Jurkat, Clone E6-1 (cell line): ENCODE data around the gene RIN3. TPM values are rescaled to one million over a fixed set of nuclear protein-coding genes. Genes with fewer than 3 reads are reported as not detected.

ENCODE experiments used
- DNase-seq: peaks from one replicate; pipeline ENCODE4 v3.0.0-alpha.2; 2011; ENCODE audit warnings: low read depth, low spot score
- H3K4me3 ChIP-seq: 2 replicates; pipeline ENCODE4 v1.5.1; 2011; ENCODE audit warnings: mild to moderate bottlenecking, low read length, control low read depth, moderate library complexity
- polyA plus RNA-seq: library from polyadenylated mRNA; unstranded; fragments of >200 nt; gene quantifications from one replicate; pipeline ENCODE4 v1.2.1, GENCODE V29; 2012; ENCODE audit warnings: missing spikeins; ENCODE audit not compliant: insufficient read length, insufficient read depth

The RIN3 gene
- 6.3 TPM for polyA plus RNA-seq

GRCh38 chr14:92513204-92513965 is at the start of gene RIN3:
TSS of gene RIN3 (plus strand) at chr14:92513781. CDS start at chr14:92513933, 152 bp downstream.
- peak within 1 kb of the TSS; percentile 54 for H3K4me3 ChIP-seq
- DNase-seq, result no peak

GRCh38 chr14:92464156-92464555 is 49.4 kb upstream of the RIN3 start:
- no peak overlapping the region for H3K4me3 ChIP-seq
- no peak for DNase-seq

GRCh38 chr14:92464716-92465115 is 48.9 kb upstream of the RIN3 start:
- no peak overlapping the region for H3K4me3 ChIP-seq
- no peak for DNase-seq

GRCh38 chr14:92465353-92466055 is 48.1 kb upstream of the RIN3 start:
- no peak for DNase-seq

GRCh38 chr14:92466059-92466458 is 47.5 kb upstream of the RIN3 start:
- DNase-seq, result no peak
- no peak overlapping the region for H3K4me3 ChIP-seq

More at GRCh38 chr14:92465353-92466055, 48.1 kb upstream of the RIN3 start:
- H3K4me3 ChIP-seq, result no peak overlapping the region

GRCh38 chr14:92469515-92469914 is 44.1 kb upstream of the RIN3 start:
- H3K4me3 ChIP-seq, result no peak overlapping the region
- DNase-seq, result no peak

- H3K4me3 ChIP-seq, result no peak overlapping the region
- no peak for DNase-seq
These were observed 43.4 kb upstream of the RIN3 start for GRCh38 chr14:92470215-92470614.

- H3K4me3 ChIP-seq, result no peak overlapping the region
- no peak for DNase-seq
These were observed 42.8 kb upstream of the RIN3 start for GRCh38 chr14:92470811-92471210.

- DNase-seq, result no peak
- H3K4me3 ChIP-seq, result no peak overlapping the region
These were observed 41.7 kb upstream of the RIN3 start for GRCh38 chr14:92471919-92472318.

GRCh38 chr14:92472860-92473259 is 40.7 kb upstream of the RIN3 start:
- no peak overlapping the region for H3K4me3 ChIP-seq
- peak; percentile 26 for DNase-seq

GRCh38 chr14:92473261-92473968 is 40.2 kb upstream of the RIN3 start:
- DNase-seq, result no peak
- no peak overlapping the region for H3K4me3 ChIP-seq

- no peak overlapping the region for H3K4me3 ChIP-seq
- DNase-seq, result no peak
These were observed 39.5 kb upstream of the RIN3 start for GRCh38 chr14:92473969-92474535.

- no peak overlapping the region for H3K4me3 ChIP-seq
- no peak for DNase-seq
These were observed 38.5 kb upstream of the RIN3 start for GRCh38 chr14:92475037-92475436.

- no peak overlapping the region for H3K4me3 ChIP-seq
- no peak for DNase-seq
These were observed 38.0 kb upstream of the RIN3 start for GRCh38 chr14:92475451-92476187.

GRCh38 chr14:92480856-92481255 is 32.7 kb upstream of the RIN3 start:
- no peak for DNase-seq
- no peak overlapping the region for H3K4me3 ChIP-seq

- DNase-seq, result no peak
- H3K4me3 ChIP-seq, result no peak overlapping the region
These were observed 32.2 kb upstream of the RIN3 start for GRCh38 chr14:92481386-92481785.

- no peak for DNase-seq
- no peak overlapping the region for H3K4me3 ChIP-seq
These were observed 31.6 kb upstream of the RIN3 start for GRCh38 chr14:92481811-92482555.

GRCh38 chr14:92482621-92483319 is 30.8 kb upstream of the RIN3 start:
- no peak for DNase-seq
- no peak overlapping the region for H3K4me3 ChIP-seq
